ENCODE data around the gene GPR39.
A peak's percentile ranks its signal among the peaks of the same experiment; 100 is the strongest.

Gene GPR39

DNA sequence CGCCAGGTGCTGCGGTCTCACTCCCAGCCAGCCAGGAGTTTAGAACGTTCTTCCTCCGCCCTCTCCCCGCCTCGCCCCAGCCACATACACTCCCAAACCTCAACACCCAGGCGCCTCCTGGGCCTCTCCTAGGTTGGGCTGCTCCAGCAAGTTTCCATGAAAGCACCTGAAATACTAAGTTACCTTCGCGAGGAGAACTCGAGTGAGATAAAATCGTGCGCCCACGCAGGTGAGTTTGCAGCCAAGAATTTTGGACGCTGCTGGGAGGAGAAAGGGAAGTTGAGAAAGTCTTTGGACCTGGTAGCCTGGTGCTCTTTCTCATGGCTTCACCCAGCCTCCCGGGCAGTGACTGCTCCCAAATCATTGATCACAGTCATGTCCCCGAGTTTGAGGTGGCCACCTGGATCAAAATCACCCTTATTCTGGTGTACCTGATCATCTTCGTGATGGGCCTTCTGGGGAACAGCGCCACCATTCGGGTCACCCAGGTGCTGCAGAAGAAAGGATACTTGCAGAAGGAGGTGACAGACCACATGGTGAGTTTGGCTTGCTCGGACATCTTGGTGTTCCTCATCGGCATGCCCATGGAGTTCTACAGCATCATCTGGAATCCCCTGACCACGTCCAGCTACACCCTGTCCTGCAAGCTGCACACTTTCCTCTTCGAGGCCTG lies at the start of gene GPR39:
TSS of gene GPR39 (plus strand) at position 83 of the 673 bp plus-strand sequence.
- TF ChIP-seq CREB5 (CRISPR knock-in tag; IDR thresholded peaks at IDR 0.05; ENCODE audit: low read depth), result no peak
- no peak for TF ChIP-seq PATZ1 (CRISPR knock-in tag; IDR thresholded peaks at IDR 0.05; ENCODE audit: borderline replicate concordance)
- TF ChIP-seq ZNF565 (CRISPR knock-in tag; conservative IDR thresholded peaks at IDR 0.05; ENCODE audit: low read depth), result no peak
- TF ChIP-seq CSDC2 (CRISPR knock-in tag; IDR thresholded peaks at IDR 0.05), result no peak
- no peak for TF ChIP-seq ZFP3 (CRISPR knock-in tag; IDR thresholded peaks at IDR 0.05)
- ATAC-seq, result peak; percentile 1; the same call in 1 of the 3 replicates

GRCh38 chr2:132368191-132368590 lies 48.4 kb upstream of the GPR39 start:
- ATAC-seq, result no peak
- TF ChIP-seq ZNF8 (CRISPR knock-in tag; IDR thresholded peaks at IDR 0.05) (no peak), PPARA (CRISPR knock-in tag; IDR thresholded peaks at IDR 0.05; ENCODE audit: borderline replicate concordance) (no peak), ZNF565 (CRISPR knock-in tag; conservative IDR thresholded peaks at IDR 0.05; ENCODE audit: low read depth) (no peak)

GRCh38 chr2:132372276-132372675 lies 44.3 kb upstream of the GPR39 start:
- no peak for ATAC-seq
- TF ChIP-seq CSRNP3 (CRISPR knock-in tag; IDR thresholded peaks at IDR 0.05) (no peak), ZC3H10 (CRISPR knock-in tag; IDR thresholded peaks at IDR 0.05) (no peak), GLIS3 (CRISPR knock-in tag; IDR thresholded peaks at IDR 0.05) (no peak), ZNF8 (CRISPR knock-in tag; IDR thresholded peaks at IDR 0.05) (no peak)

- TF ChIP-seq SNAI2 (CRISPR knock-in tag; IDR thresholded peaks at IDR 0.05), result no peak
- TF ChIP-seq PATZ1 (CRISPR knock-in tag; IDR thresholded peaks at IDR 0.05; ENCODE audit: borderline replicate concordance), result no peak
- TF ChIP-seq TCF4 (CRISPR knock-in tag; IDR thresholded peaks at IDR 0.05; ENCODE audit: borderline replicate concordance), result no peak
- no peak for ATAC-seq
Measured at GRCh38 chr2:132373391-132374135, 43.0 kb upstream of the GPR39 start.

DNA sequence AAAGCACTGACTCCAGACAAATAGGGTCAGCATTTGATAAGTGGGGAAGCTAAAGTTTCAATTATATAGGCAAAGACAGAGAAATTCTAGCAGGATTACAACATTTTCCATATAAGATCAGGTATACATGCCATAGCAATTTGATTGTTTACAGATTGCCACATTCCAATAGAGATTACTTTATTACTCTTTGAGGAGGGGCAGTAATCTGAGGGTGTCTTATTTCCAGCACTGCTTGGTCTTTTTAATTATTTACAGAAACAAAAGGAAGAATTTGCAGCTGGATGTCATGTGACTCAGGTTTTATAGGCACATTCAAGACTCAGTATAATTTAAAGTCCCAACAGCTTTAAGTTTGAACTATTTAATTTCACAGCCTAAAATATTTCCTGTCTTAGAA lies 42.5 kb upstream of the GPR39 start:
- no peak for ATAC-seq
- no peak for TF ChIP-seq SNAI2 (CRISPR knock-in tag; IDR thresholded peaks at IDR 0.05)
- TF ChIP-seq TSHZ2 (CRISPR knock-in tag; IDR thresholded peaks at IDR 0.05), result no peak
- TF ChIP-seq CSRNP3 (CRISPR knock-in tag; IDR thresholded peaks at IDR 0.05), result no peak
- TF ChIP-seq OSR1 (CRISPR knock-in tag; IDR thresholded peaks at IDR 0.05), result no peak
- TF ChIP-seq ARNTL (CRISPR knock-in tag; IDR thresholded peaks at IDR 0.05; ENCODE audit: borderline replicate concordance, low read depth), result no peak
